NCI-H2196 treated with DMSO at 0.1 percent for 48 hours (cell line): ENCODE data around the gene TET1.
"Not testable (repeated sequence)": the region's sequence is repeated elsewhere in the genome, so short reads cannot be mapped to it uniquely, and the experiment has no call there.

Experiments used
- DNase-seq: peaks from one replicate; lab custom pipeline; 2025; ENCODE audit not compliant: unreplicated experiment; lab: John Stamatoyannopoulos, UW

The TET1 gene

GRCh38 chr10:68697106-68697505, 137.0 kb downstream of the TET1 start:
- no peak for DNase-seq

- DNase-seq: no peak
Observed at GRCh38 chr10:68700197-68700596, 140.1 kb downstream of the TET1 start.

- DNase-seq: no peak
Observed at GRCh38 chr10:68705548-68705947, 145.4 kb downstream of the TET1 start.

- DNase-seq: not testable (repeated sequence)
Observed at GRCh38 chr10:68708987-68709386, 148.8 kb downstream of the TET1 start.

- not testable (repeated sequence) for DNase-seq
Observed at GRCh38 chr10:68713065-68713464, 152.9 kb downstream of the TET1 start.

GRCh38 chr10:68717435-68717834, 157.3 kb downstream of the TET1 start:
- DNase-seq: no peak

- DNase-seq: peak; percentile 83
Observed at GRCh38 chr10:68720793-68721672, 160.9 kb downstream of the TET1 start, which contains the start of gene CCAR1. CCAR1 (plus strand) TSS chr10:68721239; CDS start chr10:68722505, 1,266 bp downstream.

GRCh38 chr10:68721673-68722335, 161.7 kb downstream of the TET1 start:
- DNase-seq: no peak

- no peak for DNase-seq
Observed at GRCh38 chr10:68725016-68725415, 164.9 kb downstream of the TET1 start.

GRCh38 chr10:68727146-68727545, 167.0 kb downstream of the TET1 start:
- DNase-seq: no peak

- no peak for DNase-seq
Observed at GRCh38 chr10:68732651-68733050, 172.5 kb downstream of the TET1 start.

GRCh38 chr10:68734349-68734748, 174.2 kb downstream of the TET1 start:
- no peak for DNase-seq

- DNase-seq: no peak
Observed at GRCh38 chr10:68735119-68735518, 175.0 kb downstream of the TET1 start.

GRCh38 chr10:68735739-68736138, 175.6 kb downstream of the TET1 start:
- not testable (repeated sequence) for DNase-seq

- DNase-seq: not testable (repeated sequence)
Observed at GRCh38 chr10:68740676-68741075, 180.5 kb downstream of the TET1 start.

- no peak for DNase-seq
Observed at GRCh38 chr10:68742397-68742796, 182.3 kb downstream of the TET1 start.
